Measurements from ENCODE around the gene SERGEF.

DNA sequence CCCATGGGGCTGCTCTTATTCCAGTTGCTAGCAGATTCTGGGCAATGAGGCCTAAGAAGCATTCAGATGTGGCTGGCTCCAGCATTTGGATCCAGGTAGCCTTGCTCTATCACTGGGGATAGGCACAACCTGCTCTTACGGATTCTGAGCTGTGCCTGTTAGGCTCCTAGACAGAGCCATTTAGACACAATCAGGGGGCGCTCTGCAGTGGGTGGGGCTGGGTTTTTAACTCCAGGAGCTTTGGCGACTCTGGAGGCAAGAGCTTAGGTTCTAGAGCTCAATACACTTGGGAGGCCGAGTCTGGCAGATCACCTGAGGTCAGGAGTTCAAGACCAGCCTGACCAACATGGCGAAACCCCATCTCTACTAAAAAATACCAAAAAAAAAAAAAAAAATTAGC lies 246.3 kb downstream of the SERGEF start:
- TF ChIP-seq RCOR1 (IDR thresholded peaks at IDR 0.05; ENCODE audit: low read depth, low read length), result no peak
- TF ChIP-seq REST (IDR thresholded peaks at IDR 0.05), result no peak
- TF ChIP-seq POLR2A (IDR thresholded peaks at IDR 0.05; ENCODE audit: low read length), result no peak
- TF ChIP-seq CTCF (IDR thresholded peaks at IDR 0.05), result no peak
- TF ChIP-seq HMGXB4 (CRISPR knock-in tag; IDR thresholded peaks at IDR 0.05; ENCODE audit: borderline replicate concordance), result no peak
- no peak for TF ChIP-seq CEBPB (IDR thresholded peaks at IDR 0.05)

Data from A549 (cell line).